Effector memory CD4-positive, alpha-beta T cell (primary cell): Measurements from ENCODE around the gene SPRYD3.

Experiments used
- DNase-seq, 3 donors: peaks; one replicate each; pipeline ENCODE4 v3.0.0-alpha.2; 2020
- H3K27ac ChIP-seq: 2 replicates; pipeline ENCODE4 v1.7.0; 2013; ENCODE audit warnings: mild to moderate bottlenecking, low read length, moderate library complexity; ENCODE audit not compliant: insufficient read depth, poor library complexity, severe bottlenecking
- H3K27me3 ChIP-seq: replicated peaks from 2 replicates; pipeline ENCODE4 v1.7.0; 2013; ENCODE audit warnings: mild to moderate bottlenecking, low read length; ENCODE audit not compliant: insufficient read depth, control insufficient read depth, poor library complexity, severe bottlenecking
- H3K36me3 ChIP-seq: 2 replicates; pipeline ENCODE4 v1.7.0; 2013; ENCODE audit warnings: mild to moderate bottlenecking, low read length, moderate library complexity; ENCODE audit not compliant: control insufficient read depth, insufficient read depth
- H3K4me1 ChIP-seq: 2 replicates; pipeline ENCODE4 v1.7.0; 2013; ENCODE audit warnings: low read length, mild to moderate bottlenecking; ENCODE audit not compliant: control insufficient read depth, insufficient read depth, poor library complexity, severe bottlenecking
- H3K4me3 ChIP-seq: 2 replicates; pipeline ENCODE4 v1.7.0; 2013; ENCODE audit warnings: low read length, low read depth, mild to moderate bottlenecking; ENCODE audit not compliant: insufficient read depth, poor library complexity, severe bottlenecking
- H3K9me3 ChIP-seq: 2 replicates; pipeline ENCODE4 v1.7.0; 2013; ENCODE audit warnings: mild to moderate bottlenecking, low read length, moderate library complexity; ENCODE audit not compliant: control insufficient read depth

Gene SPRYD3

DNA sequence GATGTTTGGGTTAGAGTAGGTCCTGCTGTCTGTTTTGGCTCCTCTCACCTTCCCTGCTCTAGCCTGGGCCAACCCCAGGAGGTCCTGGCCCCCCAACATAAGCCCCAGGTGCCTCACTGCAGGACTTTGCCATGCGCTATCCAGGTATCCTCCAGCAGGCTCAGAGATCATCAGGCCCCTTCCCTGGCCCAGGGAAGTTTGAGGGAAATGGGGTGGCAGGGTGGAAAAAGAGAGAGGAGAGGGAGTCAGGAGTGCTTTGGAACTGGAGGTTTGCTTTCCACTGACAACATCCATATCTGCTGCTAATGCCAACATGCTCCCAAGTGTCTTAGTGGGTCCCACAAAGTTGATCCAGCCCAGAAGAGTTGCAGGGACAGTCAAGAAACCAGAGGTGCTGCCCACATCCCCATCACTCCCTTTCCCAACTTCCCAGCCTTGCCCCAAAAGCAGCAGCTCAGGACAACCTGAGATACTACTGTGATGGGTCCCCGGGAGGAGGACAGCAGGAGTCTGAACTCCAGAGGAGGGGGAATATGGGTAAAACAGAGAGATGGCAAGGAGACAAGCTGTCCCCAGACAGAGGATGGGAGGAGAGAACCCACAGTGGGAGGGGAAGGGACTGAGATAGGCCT, 28.6 kb downstream of the SPRYD3 start:
- peaks cover 10% of the 10 kb centered on the region for H3K4me1 ChIP-seq
- no peaks in the 10 kb centered on the region for H3K27me3 ChIP-seq
- DNase-seq: no peak

DNA sequence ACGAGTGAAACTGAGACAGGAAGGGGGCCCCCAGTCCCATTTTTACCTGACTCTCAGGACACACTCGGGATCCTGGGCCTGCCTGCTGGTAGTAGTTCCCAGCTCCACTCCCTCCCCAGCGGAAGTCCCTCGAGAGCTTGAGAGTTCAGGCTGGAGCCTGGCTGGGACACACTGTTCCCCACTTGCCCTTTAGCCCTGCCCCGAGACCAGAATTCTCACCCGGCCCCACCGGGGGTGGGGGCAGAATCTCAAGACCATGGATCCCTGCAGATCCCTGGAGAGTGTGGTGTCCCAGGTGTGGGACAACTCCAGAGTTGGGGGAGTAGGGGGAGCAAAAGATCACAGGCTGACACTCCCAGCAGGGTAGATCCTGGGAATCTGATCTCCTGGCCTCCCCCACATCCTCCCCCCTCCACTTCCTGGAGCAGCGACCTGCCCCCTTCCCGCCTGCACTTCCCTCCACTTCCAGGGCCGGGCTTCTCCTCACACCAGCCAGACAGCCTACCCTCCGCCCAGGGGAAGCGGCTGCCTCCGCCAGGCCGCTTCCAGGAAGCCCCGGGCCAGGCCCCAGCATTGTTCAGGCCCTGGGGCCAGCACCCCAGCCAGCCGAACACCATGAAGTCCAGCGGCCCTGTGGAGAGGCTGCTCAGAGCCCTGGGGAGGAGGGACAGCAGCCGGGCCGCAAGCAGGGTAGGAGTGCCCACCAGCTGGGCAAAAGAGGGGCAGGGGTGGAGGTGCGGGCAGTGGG, 29.4 kb downstream of the SPRYD3 start, which contains the start of gene TNS2:
Gene TNS2 (plus strand): TSS at position 495 of the 748 bp plus-strand sequence. CDS start 121 bp downstream, at position 616.
- H3K4me3 ChIP-seq: no peak within 1 kb of the TSS
- H3K27ac ChIP-seq: peak within 1 kb of the TSS; percentile 11
- no peak for DNase-seq
- H3K27me3 ChIP-seq: no peaks in the 10 kb centered on the region
- H3K9me3 ChIP-seq: no peaks in the 10 kb centered on the region
- no peaks in the 10 kb centered on the region for H3K36me3 ChIP-seq
- H3K4me1 ChIP-seq: peaks cover 10% of the 10 kb centered on the region

More for the DNA sequence above, 28.6 kb downstream of the SPRYD3 start:
- no peaks in the 10 kb centered on the region for H3K9me3 ChIP-seq
- H3K4me3 ChIP-seq: no peak overlapping the region
- no peaks in the 10 kb centered on the region for H3K36me3 ChIP-seq
- H3K27ac ChIP-seq: no peak overlapping the region

DNA sequence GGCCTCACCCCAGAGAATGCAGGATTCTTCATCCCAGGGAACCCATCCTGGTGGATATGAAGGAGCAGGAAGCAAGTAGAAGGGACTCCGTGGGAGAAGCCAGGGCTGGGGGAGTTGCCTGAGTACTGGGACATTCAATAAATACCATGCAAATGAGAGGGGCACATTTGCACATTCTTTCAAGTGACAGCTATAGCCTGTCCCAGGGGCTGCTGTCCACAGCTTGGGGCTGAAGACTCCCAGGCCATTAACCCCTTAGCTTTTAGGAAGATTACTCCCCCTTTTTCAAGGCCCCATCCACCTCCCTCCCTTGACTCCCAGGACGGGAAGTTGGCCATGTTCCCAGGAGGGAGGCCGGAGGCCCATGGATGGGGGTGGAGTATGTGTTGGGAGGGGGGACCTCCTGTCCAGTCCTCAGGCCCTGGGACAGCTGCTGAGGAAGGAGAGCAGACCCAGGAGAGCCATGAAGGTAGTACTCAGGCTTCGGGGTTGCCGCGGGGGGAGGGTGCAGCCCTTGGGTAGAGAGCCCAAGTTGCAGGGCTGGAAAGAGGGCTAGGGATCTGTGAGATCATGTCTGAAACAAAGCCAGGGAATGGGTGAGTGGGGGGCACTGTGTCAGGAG, 30.3 kb downstream of the SPRYD3 start:
- no peak overlapping the region for H3K4me3 ChIP-seq
- H3K36me3 ChIP-seq: no peaks in the 10 kb centered on the region
- H3K9me3 ChIP-seq: no peaks in the 10 kb centered on the region
- no peak overlapping the region for H3K27ac ChIP-seq
- DNase-seq: no peak
- H3K4me1 ChIP-seq: peaks cover 10% of the 10 kb centered on the region
- H3K27me3 ChIP-seq: no peaks in the 10 kb centered on the region

DNA sequence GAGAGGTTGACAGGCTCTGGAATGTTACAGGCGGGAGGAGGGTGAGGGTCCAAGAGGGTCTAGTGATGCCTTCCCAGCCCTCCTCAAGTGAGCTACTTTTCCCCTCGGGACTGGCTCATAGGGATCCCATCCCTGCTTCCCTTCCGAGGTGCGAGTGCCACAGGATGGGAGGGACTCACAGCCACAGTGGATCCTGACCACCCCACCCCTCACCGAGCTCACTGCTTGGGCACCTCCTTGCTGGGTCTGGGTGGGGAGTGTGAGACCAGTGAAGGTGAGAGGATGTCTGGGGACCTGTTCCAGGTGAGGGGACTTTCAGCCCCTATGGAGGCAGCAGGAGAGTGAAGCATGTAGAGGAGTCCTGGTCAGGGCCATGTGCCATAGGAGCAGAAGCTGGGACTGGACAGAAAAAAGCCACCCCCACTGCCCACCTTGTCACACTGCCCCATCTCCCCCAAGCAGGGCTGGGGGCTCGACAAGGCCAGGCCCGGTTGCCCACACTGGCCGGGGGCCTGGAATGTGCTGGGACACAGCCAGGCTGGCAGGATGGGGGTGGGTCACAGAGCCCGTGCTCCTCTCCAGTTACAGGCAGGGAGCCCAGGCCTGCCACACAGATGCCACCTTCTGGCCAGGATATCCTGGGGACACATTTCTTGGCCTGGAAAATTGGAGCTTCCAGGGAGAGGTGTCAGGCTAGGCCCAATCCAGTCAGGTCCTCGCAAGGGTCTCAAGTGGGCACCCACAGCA, 31.0 kb downstream of the SPRYD3 start:
- H3K4me3 ChIP-seq: peak overlapping the region; percentile 13

DNA sequence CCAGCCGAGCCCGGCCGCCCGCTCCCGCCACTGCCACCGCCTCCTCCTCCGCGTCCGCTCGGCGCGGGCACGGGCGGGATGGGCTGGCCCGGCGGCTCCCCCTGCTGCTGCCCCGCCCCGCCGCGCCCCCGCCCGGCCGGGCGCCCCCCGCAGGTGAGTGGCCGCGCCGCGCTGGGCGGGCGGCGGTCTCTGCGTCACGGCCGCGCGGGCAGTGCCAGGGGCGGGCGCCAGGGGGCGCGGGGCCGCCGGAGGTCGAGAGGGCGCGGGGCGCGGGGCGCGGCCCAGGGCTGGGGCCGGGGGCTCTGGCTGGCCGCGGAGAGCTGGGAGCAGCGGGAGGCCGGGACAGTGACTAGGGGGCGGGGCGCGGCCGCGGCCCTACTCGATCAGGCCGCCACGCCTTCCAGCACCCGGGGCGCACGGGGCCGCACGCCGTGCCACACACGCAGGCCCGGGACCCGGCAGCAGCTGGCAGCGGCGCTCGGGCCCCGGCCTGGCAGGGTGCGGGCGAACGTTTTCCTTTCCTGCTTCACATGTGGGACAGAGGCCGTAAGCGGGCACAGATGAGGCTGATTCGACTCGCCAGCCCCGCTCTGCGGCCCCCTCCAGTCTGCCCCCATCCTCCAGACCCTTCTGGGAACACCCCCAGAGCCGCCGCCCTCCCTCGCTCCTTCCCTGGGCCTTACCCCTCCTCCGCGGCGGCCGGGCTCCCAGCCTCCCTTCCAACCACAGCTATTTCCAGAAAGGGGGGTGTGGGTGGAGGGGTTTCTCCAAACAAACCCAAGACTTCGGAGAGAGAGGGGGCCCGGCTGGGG, 31.8 kb downstream of the SPRYD3 start:
- peak; percentile 62 to 67 (median 63) for DNase-seq
- Histone ChIP-seq H3K4me3 (peak overlapping the region; percentile 13), H3K4me1 (peaks cover 6% of the 10 kb centered on the region), H3K27me3 (no peaks in the 10 kb centered on the region), H3K9me3 (no peaks in the 10 kb centered on the region), H3K27ac (peak overlapping the region; percentile 75), H3K36me3 (no peaks in the 10 kb centered on the region)

More for the DNA sequence above, 31.0 kb downstream of the SPRYD3 start:
- H3K4me1 ChIP-seq: peaks cover 6% of the 10 kb centered on the region
- H3K27ac ChIP-seq: peak overlapping the region; percentile 70
- no peak for DNase-seq
- H3K9me3 ChIP-seq: no peaks in the 10 kb centered on the region
- H3K27me3 ChIP-seq: no peaks in the 10 kb centered on the region
- no peaks in the 10 kb centered on the region for H3K36me3 ChIP-seq

DNA sequence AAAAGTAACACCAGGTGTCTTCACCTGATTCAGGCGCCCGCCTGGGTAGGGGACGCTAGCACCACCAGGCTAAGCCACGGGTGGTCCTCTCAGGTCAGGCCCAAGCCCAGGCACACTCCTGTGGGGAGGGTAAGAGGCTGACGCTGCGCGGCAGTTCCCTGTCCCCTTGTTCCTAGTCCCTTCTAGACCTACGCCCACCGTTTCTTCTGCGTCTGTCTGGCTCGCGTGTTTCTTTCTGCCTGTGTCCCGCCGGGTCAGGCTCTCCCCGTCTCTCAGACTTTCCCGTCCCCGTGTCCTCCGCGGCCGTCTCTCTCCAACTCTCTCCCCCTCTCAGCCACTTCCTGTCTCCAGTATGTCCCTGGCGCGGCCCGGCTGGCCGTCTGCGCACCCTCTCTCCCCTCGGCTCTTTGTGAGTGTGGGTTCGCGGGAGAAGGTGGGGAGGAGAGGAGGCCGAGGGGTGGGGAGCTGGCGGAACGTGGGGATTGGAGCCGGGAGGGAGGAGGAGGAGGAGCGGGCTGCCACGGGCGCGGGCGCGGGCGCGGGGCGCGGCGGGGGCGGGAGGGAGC, 32.5 kb downstream of the SPRYD3 start:
- peaks cover 6% of the 10 kb centered on the region for H3K4me1 ChIP-seq
- peak overlapping the region; percentile 85 for H3K4me3 ChIP-seq
- peak overlapping the region; percentile 75 for H3K27ac ChIP-seq
- H3K27me3 ChIP-seq: no peaks in the 10 kb centered on the region
- H3K36me3 ChIP-seq: no peaks in the 10 kb centered on the region
- peak in 2 of 3 donors; percentile 49 to 51 for DNase-seq
- no peaks in the 10 kb centered on the region for H3K9me3 ChIP-seq

DNA sequence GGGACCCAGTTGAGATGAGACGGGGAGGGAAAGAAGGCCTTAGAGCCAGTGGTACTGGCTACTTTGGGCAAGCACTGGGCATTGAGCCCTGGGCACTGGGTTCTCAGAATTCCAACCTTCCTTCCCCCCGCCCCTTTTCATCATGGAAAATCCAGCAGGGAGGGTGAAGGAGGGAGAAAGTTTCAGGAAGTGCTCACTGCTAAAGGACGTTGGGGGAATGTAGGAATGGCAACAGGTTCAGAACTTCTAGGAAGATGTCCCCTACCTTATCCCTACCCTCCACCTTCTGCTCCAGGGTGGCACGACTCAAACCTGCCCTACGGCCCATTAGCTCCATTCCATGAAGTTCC, 33.5 kb downstream of the SPRYD3 start:
- Histone ChIP-seq H3K36me3 (no peaks in the 10 kb centered on the region), H3K9me3 (no peaks in the 10 kb centered on the region), H3K4me1 (peaks cover 6% of the 10 kb centered on the region), H3K27me3 (no peaks in the 10 kb centered on the region), H3K27ac (no peak overlapping the region), H3K4me3 (no peak overlapping the region)
- no peak for DNase-seq

DNA sequence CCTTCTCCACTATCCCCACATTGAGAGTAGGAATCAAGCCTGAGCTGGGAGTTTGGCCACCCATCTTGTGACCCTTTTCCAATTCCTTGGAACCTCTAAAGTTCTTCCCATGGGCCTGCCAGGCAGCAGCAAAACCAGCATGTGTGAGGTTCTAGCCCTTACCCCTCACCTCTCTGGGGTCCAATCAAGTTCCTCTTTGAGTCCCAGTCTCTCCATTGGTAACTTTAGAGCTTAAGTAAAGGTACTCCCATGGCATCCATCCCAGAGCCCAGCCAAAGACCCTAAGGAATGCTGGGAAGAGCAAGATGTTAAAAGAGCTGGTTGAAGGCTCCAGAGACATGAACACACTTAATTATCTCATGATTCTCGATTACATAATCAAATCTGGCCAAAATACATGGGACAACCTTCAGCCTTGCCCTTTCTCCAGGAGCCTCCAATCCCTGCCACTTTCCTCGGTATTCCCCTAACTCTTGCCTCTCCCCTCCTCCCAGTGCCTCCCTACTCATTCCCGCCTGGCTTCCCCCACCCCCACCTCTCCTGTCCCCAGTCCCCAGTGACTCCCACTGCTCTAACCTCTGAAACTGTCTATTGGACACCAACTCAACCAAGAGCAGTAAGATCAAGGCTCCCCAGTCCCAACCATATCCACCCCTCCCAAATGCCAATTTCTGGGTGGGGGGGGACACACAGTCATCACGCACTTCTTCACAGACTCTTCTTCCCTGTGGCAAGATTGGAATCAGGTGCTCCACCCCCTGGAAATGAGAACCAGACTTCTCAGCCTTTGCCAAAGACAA, 34.1 kb downstream of the SPRYD3 start:
- Histone ChIP-seq H3K36me3 (no peaks in the 10 kb centered on the region), H3K4me3 (no peak overlapping the region), H3K27me3 (no peaks in the 10 kb centered on the region), H3K9me3 (no peaks in the 10 kb centered on the region), H3K4me1 (peaks cover 6% of the 10 kb centered on the region), H3K27ac (no peak overlapping the region)
- no peak for DNase-seq
